Measurements from ENCODE around the gene DYNLT1.
"Not testable (repeated sequence)": the region's sequence is repeated elsewhere in the genome, so short reads cannot be mapped to it uniquely, and the experiment has no call there.

DYNLT1 gene

GRCh38 chr6:158638324-158638854 lies 6.2 kb downstream of the DYNLT1 start:
- DNase-seq = no peak

DNA sequence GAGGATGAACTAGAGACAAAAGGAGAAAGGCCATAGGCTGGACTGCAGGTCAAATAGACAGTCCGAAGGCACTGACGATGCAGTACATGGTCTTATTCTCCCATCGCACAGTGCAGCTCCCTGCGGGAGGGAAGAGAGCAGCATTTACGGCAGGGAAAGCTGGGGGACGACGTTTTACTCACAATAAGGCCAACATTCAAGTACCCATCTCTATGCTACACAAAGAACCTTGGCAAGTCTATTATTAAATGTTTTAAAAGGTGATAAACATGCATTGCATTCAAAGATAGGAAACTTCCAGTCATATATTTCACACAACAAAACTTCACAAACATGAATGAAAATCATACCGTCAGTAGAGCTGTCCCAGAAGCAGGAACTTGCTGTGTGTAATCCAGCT lies 7.8 kb downstream of the DYNLT1 start:
- DNase-seq = no peak

DNA sequence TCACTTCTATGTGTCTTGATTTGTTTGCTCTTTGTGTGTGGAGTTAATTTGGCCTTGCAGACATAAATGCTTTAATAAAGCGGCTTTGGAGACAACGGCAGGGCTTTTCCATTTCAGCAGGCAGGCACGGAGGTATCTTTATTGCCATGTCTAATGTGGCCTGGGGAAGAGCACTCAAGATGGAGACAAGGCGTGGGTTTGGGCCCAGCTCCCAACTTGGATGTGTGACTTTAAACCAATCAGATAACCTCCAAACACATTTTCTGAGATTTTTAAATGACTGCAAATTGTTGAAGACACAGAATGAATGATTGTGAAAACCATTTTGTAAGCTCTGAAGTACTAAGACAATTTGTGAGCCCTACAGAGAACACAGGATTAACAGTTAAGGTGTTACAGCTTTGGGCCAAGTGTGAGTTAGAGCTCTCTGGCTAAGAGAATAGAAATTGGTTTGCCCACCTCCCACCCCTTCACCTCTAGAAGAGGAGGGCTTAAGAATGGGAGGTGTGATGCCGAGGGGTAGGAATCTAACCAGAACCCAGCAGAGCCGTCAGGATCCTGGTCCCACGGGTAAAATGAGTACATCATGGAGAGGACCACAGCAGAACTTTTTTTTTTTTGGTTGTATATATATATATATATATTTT lies 9.0 kb downstream of the DYNLT1 start:
- DNase-seq = no peak

- no peak for DNase-seq
Observed at GRCh38 chr6:158634695-158635426, 9.7 kb downstream of the DYNLT1 start.

GRCh38 chr6:158633127-158633526 lies 11.4 kb downstream of the DYNLT1 start:
- DNase-seq = no peak

DNA sequence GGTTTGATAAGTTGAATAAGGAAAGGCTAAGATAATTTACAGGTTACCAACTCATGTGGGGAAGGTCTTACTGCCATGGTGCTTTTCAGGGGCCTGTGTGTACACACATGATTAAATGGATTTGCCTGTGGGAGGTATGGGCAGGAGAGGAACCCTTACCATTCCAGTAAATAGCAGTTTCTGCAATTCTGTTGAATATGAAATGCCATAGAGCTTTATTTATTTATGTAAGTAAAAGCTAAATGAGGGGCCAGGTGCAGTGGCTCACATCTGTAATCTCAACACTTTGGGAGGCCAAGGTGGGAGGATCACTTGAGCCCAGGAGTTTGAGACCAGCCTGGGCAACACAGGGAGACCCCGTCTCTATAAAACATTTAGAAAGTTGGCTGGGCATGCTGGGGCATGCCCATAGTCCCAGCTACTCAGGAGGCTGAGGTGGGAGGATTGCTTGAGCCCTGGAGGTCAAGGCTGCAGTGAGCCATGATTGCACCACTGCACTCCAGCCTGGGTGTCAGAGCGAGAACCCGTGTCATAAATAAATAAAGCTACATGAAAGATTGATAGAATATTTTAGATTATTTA lies 11.9 kb downstream of the DYNLT1 start:
- not testable (repeated sequence) for DNase-seq

DNA sequence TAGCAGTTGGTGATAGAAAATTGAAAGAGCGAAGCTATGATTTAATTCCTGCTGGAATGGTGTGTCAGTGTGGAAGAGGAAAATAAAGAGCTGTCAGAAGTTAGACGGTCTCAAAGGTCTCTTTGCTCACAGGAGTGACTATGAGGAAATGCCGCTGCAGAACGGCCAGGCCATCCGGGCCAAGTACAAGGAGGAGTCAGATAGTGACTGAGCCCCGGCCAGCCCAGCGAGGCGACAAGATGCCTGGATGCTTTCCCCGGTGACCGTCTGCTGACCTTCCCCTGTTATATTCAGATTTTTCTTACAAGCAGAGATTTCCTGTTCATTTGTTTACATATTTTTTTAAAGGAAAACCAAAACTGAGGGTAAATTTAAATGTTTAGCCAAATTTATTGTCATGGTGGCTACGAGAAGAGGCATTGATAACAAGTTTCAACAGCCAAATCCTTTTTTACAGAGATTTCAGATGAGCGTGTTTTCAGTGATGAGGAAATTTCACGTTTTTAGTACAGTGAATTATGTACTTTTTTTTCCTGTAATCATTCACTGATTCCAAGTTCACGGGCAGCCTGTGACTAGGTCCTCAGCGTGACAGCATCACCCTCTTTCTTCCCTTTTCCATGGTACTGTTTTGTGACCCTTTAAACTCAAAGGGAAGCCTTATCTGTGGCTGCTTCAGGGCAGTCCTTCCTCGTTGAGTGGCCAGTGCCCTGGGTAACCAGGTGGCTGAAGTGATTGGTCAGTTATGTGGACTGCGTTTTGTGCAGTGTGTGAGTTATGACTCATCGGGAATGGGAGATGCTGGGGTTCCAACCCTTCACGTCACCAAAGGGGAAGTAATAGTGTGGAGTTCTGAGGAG lies 12.6 kb downstream of the DYNLT1 start:
- no peak for DNase-seq

DNA sequence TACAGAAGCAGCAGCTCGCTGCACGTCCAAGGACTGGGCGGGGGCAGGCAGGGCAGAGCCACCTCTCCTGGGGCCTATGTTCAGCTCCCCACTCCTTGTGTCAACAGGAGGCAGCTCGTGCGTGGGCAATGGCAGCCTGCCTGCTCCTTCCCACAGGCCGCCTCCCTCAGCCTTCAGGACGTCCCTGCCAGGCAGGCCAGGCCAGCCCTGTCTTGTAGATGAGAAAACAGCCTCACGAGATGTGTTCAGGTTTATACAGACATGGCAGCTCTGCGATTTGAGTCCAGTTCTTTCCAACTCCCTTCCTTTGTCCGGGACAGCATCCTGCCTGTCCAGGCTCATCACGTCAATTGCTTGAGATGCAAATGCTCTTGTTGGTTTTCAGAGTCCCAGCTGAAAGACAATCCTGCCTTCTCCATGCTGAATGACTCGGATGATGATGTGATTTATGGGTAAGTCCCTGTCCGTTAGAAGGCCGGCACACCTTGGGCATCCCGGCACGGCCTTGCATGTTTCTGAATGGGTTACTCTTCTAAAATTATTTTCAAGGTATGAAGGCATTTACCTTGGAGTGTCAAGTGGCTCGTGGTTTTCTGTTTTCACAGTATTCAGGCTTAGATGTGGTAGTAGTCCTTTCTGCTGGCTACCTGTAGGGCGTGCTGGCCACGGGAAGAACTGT lies 13.5 kb downstream of the DYNLT1 start:
- DNase-seq = no peak

- no peak for DNase-seq
Observed at GRCh38 chr6:158629367-158630221, 14.9 kb downstream of the DYNLT1 start.

- DNase-seq = no peak
Observed at GRCh38 chr6:158628542-158628941, 16.0 kb downstream of the DYNLT1 start.

GRCh38 chr6:158627940-158628211 lies 16.7 kb downstream of the DYNLT1 start:
- DNase-seq = no peak

GRCh38 chr6:158627168-158627939 lies 17.2 kb downstream of the DYNLT1 start:
- DNase-seq = no peak

DNA sequence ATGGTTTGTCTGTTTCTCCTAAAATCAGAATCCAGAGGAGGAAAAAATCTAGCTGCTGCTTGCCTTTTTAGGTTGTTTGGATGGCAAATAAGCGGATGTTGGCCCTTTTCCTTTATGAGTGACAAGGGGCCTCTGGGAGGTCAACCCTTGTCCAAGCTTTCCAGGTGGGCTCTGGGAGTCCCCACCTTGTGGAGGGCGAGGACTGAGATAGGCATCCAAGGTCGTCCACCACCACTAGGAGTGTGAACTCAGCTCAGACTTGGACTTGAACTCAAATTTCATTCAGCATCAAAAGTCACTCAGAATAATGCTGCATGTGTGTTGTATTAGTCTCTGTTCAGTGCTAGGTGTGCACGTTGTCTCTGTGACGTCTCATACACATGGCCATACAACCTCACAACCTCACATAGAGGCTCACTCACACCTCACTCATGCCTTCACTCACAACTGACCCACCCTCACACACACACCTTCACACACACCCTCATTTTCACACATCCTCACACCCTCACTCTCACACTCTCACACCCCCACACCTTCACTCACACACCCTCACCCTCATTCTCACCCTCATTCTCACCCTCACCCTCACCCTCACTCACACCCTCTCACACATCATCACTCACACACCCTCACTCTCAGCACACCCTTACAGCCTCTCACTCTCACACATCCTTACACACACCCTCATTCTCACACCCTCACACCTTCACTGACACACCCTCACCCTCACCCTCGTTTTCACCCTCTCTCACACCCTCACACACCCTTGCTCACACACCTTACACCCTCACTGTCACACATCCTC lies 18.0 kb downstream of the DYNLT1 start:
- DNase-seq = no peak

DNA sequence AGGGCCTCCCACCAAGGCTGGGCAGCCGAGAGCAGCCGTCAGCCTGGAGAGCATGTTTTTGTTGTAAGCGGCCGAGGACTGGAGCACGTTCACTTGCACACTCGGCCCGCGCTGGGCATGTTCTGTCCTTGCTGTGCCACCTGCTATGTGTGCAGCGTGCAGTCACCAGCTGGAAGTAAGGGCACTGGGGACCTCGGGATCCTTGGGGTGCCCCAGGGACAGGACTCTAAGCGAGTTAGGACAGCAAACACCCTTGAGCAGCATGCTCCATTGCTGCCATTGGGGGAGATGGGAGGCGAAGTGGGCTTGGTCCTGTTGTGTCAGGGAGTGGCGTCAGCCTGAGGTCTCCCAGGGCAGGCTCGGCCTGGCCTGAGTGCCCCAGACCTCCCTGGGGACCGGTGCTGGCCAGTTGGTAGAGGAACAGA lies 18.6 kb downstream of the DYNLT1 start:
- no peak for DNase-seq

GRCh38 chr6:158624684-158625682 lies 19.6 kb downstream of the DYNLT1 start:
- DNase-seq = no peak

- no peak for DNase-seq
Observed at GRCh38 chr6:158622545-158623190, 21.9 kb downstream of the DYNLT1 start.

DNA sequence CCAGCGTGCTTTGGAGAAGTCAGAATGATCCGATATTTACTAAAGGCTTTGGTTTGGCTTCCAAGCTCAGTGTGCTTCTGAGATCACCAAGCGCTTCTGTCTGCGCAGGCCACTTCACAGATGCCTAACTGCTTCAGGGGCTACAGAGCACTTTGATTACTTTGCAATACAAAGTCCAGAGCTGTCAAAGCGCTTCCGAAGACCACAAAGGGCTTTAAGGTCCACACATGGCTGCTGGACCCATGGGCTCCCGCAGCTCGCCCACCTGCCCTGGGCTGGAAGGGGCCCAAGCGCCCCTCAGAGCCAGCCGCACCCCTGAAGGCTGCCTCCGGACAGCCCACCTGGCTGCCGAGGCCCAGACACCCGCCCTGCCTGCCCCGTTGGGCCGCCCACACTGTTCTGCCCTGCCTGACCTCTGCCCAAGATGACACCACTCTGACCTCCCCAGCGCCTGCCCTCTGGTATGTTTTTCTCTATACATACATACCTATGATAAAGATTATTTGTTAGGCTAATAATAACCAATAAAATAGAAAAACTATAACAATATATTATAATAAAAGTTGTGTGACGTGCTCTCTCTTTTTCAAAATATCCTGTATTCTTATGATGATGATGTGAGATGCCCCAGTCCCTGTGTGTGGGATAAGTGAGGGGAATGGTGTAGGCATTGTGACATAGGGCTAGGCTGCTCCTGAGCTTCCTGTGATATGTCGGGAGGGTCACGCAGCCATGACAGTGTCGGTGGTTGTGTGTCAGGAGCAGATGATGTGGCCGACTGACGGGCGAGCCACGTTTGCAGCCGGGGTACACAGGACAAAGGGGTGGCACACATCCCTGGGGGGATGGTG lies 22.6 kb downstream of the DYNLT1 start:
- DNase-seq = no peak

All from GDM1 (cell line).